Measurements from ENCODE around the gene RALGPS1.

RALGPS1 gene

DNA sequence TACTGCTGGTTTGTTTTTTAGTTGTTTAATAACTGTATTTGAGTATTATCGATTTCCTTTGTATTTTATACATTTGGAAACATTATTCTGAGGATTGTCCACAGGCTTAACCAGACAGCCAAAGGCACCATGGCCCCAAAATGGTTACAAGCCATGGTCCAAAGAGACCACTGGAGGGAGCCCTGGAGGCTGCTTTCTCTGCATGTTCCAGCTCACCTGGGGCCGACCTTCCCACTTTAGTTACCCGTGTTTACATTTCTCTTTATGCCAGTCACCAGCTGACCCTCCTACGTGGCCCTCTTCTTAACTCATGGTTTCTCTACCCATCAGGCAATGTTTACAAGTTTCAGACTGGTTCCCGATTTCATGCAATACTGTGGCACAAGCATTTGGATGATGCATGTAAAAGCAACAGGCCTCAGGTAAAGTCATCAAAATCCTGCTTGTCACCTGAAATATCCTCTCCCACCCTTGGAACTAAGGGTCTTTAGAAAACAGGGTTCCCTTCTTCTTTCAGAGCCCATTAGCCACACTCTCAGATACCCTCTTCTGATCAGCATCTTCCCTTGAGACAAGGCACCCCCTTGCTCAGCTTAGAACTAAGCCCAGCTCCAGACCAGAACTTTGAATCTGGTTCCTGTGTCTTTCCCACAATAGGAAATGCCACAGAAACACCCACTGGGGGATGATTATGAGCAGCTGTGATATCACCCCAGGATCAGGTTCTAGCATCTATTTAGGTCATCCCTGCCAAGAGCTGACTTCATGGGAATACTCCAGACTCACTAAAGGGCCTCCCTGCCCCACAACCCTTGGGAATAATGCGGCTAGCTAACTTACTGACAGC is 300.1 kb downstream of the RALGPS1 start:
- peak; percentile 83 for TF ChIP-seq CTCF (IDR thresholded peaks at IDR 0.05; ENCODE audit: borderline replicate concordance, insufficient read depth, low read depth, low read length)
- no peak overlapping the region for H3K4me3 ChIP-seq (ENCODE audit: low read depth, low read length)

GRCh38 chr9:127215268-127216209 is 301.0 kb downstream of the RALGPS1 start:
- no peak for TF ChIP-seq CTCF (IDR thresholded peaks at IDR 0.05; ENCODE audit: borderline replicate concordance, insufficient read depth, low read depth, low read length)
- H3K4me3 ChIP-seq (ENCODE audit: low read depth, low read length), result no peak overlapping the region

- no peak overlapping the region for H3K4me3 ChIP-seq (ENCODE audit: low read depth, low read length)
- TF ChIP-seq CTCF (IDR thresholded peaks at IDR 0.05; ENCODE audit: borderline replicate concordance, insufficient read depth, low read depth, low read length), result no peak
Observed at GRCh38 chr9:127216210-127216887, 301.8 kb downstream of the RALGPS1 start.

DNA sequence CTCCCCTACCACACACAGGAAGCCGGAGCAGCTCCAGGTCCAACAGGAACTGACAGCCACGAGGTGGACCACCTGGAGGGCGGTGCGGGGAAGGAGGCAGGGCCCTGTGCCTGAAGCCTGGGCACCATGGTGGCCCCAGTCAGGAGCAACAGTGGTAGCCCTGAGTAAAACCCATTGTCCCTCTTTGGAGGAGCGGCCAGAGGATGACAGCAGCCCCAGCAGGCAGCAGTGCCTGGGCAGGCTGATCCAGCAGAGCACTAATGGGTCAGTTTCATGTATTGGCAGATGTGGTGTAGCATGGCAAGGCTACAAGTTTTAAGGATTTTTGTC is 302.3 kb downstream of the RALGPS1 start:
- no peak for TF ChIP-seq CTCF (IDR thresholded peaks at IDR 0.05; ENCODE audit: borderline replicate concordance, insufficient read depth, low read depth, low read length)
- no peak overlapping the region for H3K4me3 ChIP-seq (ENCODE audit: low read depth, low read length)

DNA sequence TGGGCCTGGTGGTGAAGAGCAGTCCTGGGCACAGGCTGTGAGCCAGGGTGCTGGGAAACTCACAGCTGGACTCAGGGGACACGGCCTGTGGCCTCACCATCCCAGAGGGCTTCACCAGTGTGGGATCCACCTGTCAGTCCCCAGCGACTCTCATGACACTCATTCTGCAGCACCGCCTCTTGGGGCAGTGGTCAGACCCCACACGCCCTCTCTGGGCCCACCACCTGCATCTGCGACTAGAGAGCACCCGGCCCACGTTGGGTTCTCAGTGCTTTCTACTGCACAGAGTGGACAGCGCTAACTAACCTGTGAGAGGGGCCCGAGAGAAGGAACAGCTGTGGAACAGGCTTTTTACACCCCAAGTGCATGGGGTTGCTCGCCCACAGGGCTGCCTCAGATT is 304.2 kb downstream of the RALGPS1 start:
- no peak for TF ChIP-seq CTCF (IDR thresholded peaks at IDR 0.05; ENCODE audit: borderline replicate concordance, insufficient read depth, low read depth, low read length)
- H3K4me3 ChIP-seq (ENCODE audit: low read depth, low read length), result no peak overlapping the region

DNA sequence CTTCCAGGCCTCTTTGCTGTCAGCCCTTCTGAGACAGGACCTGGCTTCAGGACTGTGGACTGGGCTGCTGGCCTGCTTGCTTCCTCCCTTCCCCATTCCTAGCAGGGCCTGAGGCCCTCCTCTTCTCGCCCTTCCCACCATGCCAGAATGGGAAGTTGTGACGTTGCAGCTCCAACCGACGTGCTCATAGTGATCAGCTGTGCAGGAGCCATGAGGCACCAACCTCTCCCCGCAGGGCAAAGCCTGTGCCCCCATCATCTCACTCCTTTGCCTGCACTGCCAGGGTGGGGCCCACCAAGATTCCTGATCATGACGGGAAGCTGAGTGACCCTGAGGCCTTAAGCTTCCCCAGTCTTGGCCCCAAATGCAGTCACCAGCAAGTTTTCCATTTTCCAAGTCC is 304.9 kb downstream of the RALGPS1 start:
- no peak for TF ChIP-seq CTCF (IDR thresholded peaks at IDR 0.05; ENCODE audit: borderline replicate concordance, insufficient read depth, low read depth, low read length)
- H3K4me3 ChIP-seq (ENCODE audit: low read depth, low read length), result no peak overlapping the region

Data from GM12875 (cell line).